Fibroblast of lung (primary cell): ENCODE results near the gene JAKMIP3. TPM values are rescaled to one million over a fixed set of nuclear protein-coding genes. Genes with fewer than 3 reads are reported as not detected.
A peak's percentile ranks its signal among the peaks of the same experiment; 100 is the strongest.

Experiments used
- DNase-seq, 2 donors: peaks; one replicate each; pipeline versions ENCODE4 v3.0.0 to v3.0.0-alpha.2; 2010; ENCODE audit warnings: low read depth in 2 of 2
- H2AFZ ChIP-seq: 2 replicates; pipeline ENCODE4 v1.5.1; 2012; ENCODE audit warnings: low read length, control low read depth, inconsistent platforms
- H3K27ac ChIP-seq: 2 replicates; pipeline ENCODE4 v1.5.1; 2011; ENCODE audit warnings: low read length, control low read depth; ENCODE audit not compliant: insufficient read depth
- H3K27me3 ChIP-seq: 2 replicates; pipeline ENCODE4 v1.5.1; 2011; ENCODE audit warnings: mild to moderate bottlenecking, low read length; ENCODE audit not compliant: control insufficient read depth, insufficient read depth
- H3K36me3 ChIP-seq: 2 replicates; pipeline ENCODE4 v1.5.1; 2011; ENCODE audit warnings: low read length; ENCODE audit not compliant: control insufficient read depth, insufficient read depth
- H3K4me1 ChIP-seq: 2 replicates; pipeline ENCODE4 v1.5.1; 2011; ENCODE audit warnings: low read length; ENCODE audit not compliant: control insufficient read depth, insufficient read depth; ENCODE audit errors: extremely low read depth
- H3K4me2 ChIP-seq: 2 replicates; pipeline ENCODE4 v1.5.1; 2011; ENCODE audit warnings: low read length, control low read depth; ENCODE audit not compliant: insufficient read depth; ENCODE audit errors: extremely low read depth
- H3K4me3 ChIP-seq, 4 experiments: fragments of 200-600 bp in 1 of 4; sonication (generic) in 1 of 4; replicated peaks in 1 of 4; 2 replicates each; pipeline ENCODE4 v1.5.1; 2011 to 2016; ENCODE audit warnings: low read length in 4 of 4, low read depth in 3 of 4, mild to moderate bottlenecking in 3 of 4, control low read depth in 2 of 4, inconsistent platforms in 1 of 4, mixed read lengths in 1 of 4; ENCODE audit not compliant: insufficient read depth in 1 of 4; ENCODE audit errors: control extremely low read depth in 1 of 4
- H3K79me2 ChIP-seq: 2 replicates; pipeline ENCODE4 v1.5.1; 2012; ENCODE audit warnings: mild to moderate bottlenecking, low read length, inconsistent platforms; ENCODE audit not compliant: control insufficient read depth, insufficient read depth
- H3K9ac ChIP-seq: 2 replicates; pipeline ENCODE4 v1.5.1; 2011; ENCODE audit warnings: mild to moderate bottlenecking, low read length, control low read depth; ENCODE audit not compliant: insufficient read depth
- H3K9me3 ChIP-seq: 2 replicates; pipeline ENCODE4 v1.5.1; 2012; ENCODE audit warnings: low read depth, low read length; ENCODE audit not compliant: control insufficient read depth, insufficient read depth
- H4K20me1 ChIP-seq: 2 replicates; pipeline ENCODE4 v1.5.1; 2011; ENCODE audit warnings: low read length; ENCODE audit not compliant: control insufficient read depth, insufficient read depth; ENCODE audit errors: extremely low read depth
- EZH2 ChIP-seq: IDR thresholded peaks from 2 replicates; pipeline ENCODE4 v1.5.1; 2012; ENCODE audit warnings: low read length, control low read depth, mild to moderate bottlenecking; ENCODE audit errors: missing control alignments
- polyA plus RNA-seq, 2 donors: library from polyadenylated mRNA; depleted of rRNA in 1 of 2; stranded (reverse) in 1 of 2; unstranded in 1 of 2; fragments of >200 nt; gene quantifications; 2 replicates each; pipeline ENCODE4 v1.2.1, GENCODE V29; 2011 to 2012; ENCODE audit warnings: missing spikeins in 1 of 2
- total RNA-seq: library from RNA; depleted of rRNA; stranded (reverse); fragments of >200 nt; gene quantifications from 2 replicates; pipeline ENCODE4 v1.2.1, GENCODE V29; 2014
- TF ChIP-seq, protein P1 (sequence below), 2 donors: IDR thresholded peaks in 1 of 2; conservative IDR thresholded peaks in 1 of 2; 1 replicate in 1 of 2; 2 replicates in 1 of 2; pipeline ENCODE4 v1.5.1; 2011 to 2012; ENCODE audit warnings: low read length in 2 of 2, control low read depth in 1 of 2, inconsistent platforms in 1 of 2, low read depth in 1 of 2, mild to moderate bottlenecking in 1 of 2

Gene JAKMIP3
- total and polyA plus RNA-seq, 2 donors (not counting 1 experiment from before 2014, with no cell fraction given) = 0.17 TPM

DNA sequence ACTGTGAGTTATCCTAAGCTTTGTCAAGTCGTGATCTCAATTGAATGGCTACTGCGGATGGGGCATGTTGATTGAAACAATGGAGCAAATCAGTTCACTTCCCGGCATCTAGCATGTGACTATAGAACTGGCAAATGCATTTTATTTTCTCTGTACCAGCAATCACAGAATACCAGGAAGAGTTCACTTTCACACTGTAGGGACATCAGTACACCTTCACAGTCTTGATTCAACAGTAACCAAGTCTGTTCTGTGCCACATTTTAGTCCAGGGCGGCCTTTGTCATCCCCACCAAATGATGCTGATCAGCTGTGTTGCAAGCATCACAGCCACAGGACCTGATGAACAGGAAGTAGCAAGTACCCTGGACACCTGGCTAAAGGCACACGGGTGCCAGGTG is 32.1 kb upstream of the JAKMIP3 start:
- Histone ChIP-seq H2AFZ (no peak overlapping the region), H3K4me3 (no peak overlapping the region), H3K27me3 (peaks cover 23% of the 10 kb centered on the region), H3K4me1 (no peaks in the 10 kb centered on the region), H3K27ac (no peak overlapping the region), H4K20me1 (no peaks in the 10 kb centered on the region), H3K79me2 (no peaks in the 10 kb centered on the region), H3K4me2 (no peak overlapping the region), H3K9me3 (no peaks in the 10 kb centered on the region), H3K36me3 (no peaks in the 10 kb centered on the region), H3K9ac (no peak overlapping the region)
- no peak for DNase-seq
- TF ChIP-seq EZH2 = no peak
- TF ChIP-seq, protein P1, sequence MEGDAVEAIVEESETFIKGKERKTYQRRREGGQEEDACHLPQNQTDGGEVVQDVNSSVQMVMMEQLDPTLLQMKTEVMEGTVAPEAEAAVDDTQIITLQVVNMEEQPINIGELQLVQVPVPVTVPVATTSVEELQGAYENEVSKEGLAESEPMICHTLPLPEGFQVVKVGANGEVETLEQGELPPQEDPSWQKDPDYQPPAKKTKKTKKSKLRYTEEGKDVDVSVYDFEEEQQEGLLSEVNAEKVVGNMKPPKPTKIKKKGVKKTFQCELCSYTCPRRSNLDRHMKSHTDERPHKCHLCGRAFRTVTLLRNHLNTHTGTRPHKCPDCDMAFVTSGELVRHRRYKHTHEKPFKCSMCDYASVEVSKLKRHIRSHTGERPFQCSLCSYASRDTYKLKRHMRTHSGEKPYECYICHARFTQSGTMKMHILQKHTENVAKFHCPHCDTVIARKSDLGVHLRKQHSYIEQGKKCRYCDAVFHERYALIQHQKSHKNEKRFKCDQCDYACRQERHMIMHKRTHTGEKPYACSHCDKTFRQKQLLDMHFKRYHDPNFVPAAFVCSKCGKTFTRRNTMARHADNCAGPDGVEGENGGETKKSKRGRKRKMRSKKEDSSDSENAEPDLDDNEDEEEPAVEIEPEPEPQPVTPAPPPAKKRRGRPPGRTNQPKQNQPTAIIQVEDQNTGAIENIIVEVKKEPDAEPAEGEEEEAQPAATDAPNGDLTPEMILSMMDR (conservative IDR thresholded peaks at IDR 0.05 in 1 of 2, IDR thresholded peaks at IDR 0.05 in 1 of 2; ENCODE audit: low read depth in 1 of 2, low read length in 2 of 2) = no peak

DNA sequence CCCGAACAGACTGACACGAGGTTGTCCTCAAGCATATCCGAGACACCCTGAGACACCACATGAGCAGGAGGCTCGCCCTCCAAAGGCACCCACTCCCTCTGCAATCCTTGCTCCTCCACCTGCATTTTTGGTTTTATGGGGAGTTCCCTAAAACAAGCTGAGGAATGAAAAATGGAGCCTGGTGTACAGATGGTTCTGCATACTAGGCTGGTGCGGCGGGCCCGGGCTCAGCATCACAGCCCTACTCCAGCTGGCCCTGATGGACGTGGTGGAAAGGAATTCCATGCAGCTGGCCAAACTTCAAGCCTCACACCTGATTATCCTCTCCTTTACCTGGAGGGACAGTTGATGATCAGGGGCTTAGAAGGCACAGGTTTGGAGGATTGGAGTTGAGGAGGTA is 30.3 kb upstream of the JAKMIP3 start:
- no peaks in the 10 kb centered on the region for H3K79me2 ChIP-seq
- H3K4me3 ChIP-seq = no peak overlapping the region
- no peaks in the 10 kb centered on the region for H4K20me1 ChIP-seq
- DNase-seq = no peak
- no peaks in the 10 kb centered on the region for H3K4me1 ChIP-seq
- no peak overlapping the region for H3K27ac ChIP-seq
- no peak overlapping the region for H3K9ac ChIP-seq
- H3K4me2 ChIP-seq = no peak overlapping the region
- H3K27me3 ChIP-seq = peaks cover 23% of the 10 kb centered on the region
- no peaks in the 10 kb centered on the region for H3K36me3 ChIP-seq
- H3K9me3 ChIP-seq = no peaks in the 10 kb centered on the region
- TF ChIP-seq EZH2 = no peak
- TF ChIP-seq, protein P1 (conservative IDR thresholded peaks at IDR 0.05 in 1 of 2, IDR thresholded peaks at IDR 0.05 in 1 of 2; ENCODE audit: low read depth in 1 of 2, low read length in 2 of 2) = no peak
- H2AFZ ChIP-seq = no peak overlapping the region

DNA sequence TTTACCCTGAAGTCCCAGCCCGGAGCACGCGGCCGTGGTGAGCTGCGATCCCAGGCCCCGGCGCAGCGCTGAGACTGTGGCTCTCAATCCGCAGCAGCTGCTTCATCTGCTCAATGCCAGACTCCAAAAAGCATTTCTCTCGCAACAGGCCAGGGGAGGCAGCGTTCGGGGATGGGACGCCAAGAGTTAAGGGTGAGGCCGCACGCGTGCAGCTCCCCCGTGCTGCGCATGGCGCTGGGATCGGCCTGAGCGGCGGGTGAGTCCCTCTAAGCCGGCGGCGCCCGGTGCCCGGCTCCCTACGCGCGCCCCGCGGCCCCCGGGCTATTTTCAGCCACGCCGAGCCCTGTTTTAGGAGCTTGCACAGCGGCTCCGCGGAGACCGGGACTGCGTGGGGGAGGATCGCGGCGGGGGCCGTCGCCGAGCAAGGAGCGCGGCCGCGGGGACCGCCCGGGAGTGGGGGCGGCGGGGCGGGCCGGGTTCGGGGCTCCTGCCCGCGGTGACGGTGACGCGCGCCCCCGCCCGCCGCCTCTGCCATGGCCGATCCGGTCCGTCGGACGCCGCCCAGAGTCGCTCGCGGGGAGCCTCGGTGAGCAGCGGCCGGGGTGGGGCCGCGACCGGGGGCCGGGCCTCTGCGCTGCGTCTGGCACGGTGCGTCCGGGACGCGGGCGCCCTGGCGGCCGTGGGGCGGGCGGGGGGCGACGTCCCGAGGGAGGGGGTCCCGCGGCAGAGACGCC is 29.4 kb upstream of the JAKMIP3 start:
- peak; percentile 9 to 22 for DNase-seq
- H3K27ac ChIP-seq = no peak overlapping the region
- peak overlapping the region; percentile 44 for H3K4me2 ChIP-seq
- H3K27me3 ChIP-seq = peaks cover 23% of the 10 kb centered on the region
- H3K79me2 ChIP-seq = no peaks in the 10 kb centered on the region
- no peak overlapping the region for H3K9ac ChIP-seq
- peak; percentile 71 for TF ChIP-seq EZH2
- TF ChIP-seq, protein P1 (conservative IDR thresholded peaks at IDR 0.05 in 1 of 2, IDR thresholded peaks at IDR 0.05 in 1 of 2; ENCODE audit: low read depth in 1 of 2, low read length in 2 of 2) = no peak
- H3K9me3 ChIP-seq = no peaks in the 10 kb centered on the region
- no peaks in the 10 kb centered on the region for H3K36me3 ChIP-seq
- no peaks in the 10 kb centered on the region for H3K4me1 ChIP-seq
- H3K4me3 ChIP-seq = peak overlapping the region in 1 of 4 experiments; percentile 38
- H4K20me1 ChIP-seq = no peaks in the 10 kb centered on the region
- H2AFZ ChIP-seq = no peak overlapping the region
